Measurements from ENCODE around the gene PDE4D.
A peak's percentile ranks its signal among the peaks of the same experiment; 100 is the strongest.

PDE4D gene

GRCh38 chr5:59838067-59838466 lies 55.5 kb downstream of the PDE4D start:
- no peak for DNase-seq

DNA sequence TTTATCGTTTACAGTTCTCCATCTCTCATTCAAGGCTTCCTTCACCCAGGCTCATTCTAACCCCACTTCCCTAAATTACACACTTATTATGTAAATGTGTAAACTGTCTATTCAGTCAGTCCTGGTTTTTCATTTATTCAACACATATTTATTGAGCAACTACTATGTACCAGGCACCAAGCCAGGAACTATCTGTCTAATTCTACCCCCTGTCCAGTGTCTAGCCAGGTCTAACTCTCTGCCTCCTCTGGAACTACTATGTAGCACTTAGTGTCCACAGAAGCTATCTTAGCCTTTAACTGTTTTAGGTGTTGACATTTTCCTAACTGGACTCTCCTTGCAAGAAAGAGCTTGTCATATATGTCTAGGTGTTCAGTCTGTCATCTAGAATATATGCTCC lies 56.5 kb downstream of the PDE4D start:
- no peak for DNase-seq

DNA sequence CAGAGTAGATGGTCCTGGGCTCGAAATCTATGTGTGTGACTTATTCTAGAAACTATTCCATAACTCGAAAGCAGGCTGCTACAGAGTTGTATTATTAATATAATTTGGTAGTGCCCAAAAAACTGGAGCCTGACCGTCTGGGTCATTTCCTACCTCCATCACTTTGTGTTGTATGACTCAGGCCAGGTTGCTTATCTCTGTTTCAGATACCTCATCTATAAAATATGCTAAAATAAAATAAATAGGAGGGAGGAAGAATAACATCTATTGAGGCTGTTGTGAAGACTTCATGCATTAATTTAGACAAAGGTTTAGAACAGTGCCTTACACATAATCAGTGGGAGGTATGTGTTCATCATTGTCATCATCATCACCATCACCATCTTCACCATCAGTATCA lies 57.7 kb downstream of the PDE4D start:
- no peak for DNase-seq

DNA sequence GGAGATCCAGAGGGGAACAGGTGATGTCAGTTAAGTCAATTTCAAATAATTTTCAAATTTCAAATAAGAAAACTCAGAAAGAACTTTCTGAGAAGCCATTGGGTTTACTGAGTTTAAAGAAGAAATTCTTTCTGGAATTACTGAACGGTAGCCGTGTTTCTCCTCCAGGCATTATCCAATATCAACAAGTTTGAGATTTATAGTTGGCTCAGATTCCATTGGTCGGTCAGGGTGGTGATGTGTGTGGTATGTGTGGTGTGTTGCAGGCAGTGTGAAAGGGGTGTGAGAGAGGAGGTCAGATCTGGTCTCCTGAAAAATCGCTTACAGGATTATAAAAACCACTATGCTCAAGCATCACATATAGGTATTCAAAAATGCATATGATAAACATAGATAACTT lies 60.1 kb downstream of the PDE4D start:
- no peak for DNase-seq

- DNase-seq: no peak
Measured at GRCh38 chr5:59832577-59833301, 60.8 kb downstream of the PDE4D start.

GRCh38 chr5:59831326-59832010 lies 62.1 kb downstream of the PDE4D start:
- DNase-seq: no peak

DNA sequence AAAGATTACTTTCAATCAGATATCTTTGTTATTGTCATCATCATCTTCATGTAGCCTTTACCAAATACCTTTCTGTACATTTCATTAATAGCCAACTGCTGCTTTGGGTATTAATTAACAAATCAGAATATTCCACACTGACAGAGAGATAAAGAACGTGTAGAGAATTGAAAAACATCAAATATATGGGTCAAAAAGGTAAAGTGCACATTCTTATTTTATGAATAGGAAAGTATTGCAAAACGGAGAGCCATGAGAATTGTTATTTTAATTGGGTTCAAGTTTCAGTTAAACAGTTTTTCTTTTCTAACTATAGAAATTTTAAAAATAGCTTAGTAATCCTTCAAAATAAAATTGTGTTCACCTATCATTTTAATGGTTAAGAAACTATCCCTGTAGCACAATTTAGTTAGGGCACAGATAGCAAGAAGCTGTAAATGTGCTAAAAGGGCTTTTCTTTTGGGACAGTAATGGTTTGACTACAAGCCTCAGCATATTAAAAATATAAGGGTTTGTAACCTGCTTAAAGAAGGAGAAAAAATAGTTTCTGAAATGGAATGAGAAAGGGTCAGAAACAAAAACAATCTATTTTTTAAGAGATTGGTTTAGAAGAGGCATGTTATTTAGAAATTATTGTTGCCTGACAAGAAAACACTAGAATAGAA lies 62.9 kb downstream of the PDE4D start:
- no peak for DNase-seq

- DNase-seq: no peak
Measured at GRCh38 chr5:59829922-59830321, 63.6 kb downstream of the PDE4D start.

GRCh38 chr5:59829386-59829785 lies 64.1 kb downstream of the PDE4D start:
- no peak for DNase-seq

DNA sequence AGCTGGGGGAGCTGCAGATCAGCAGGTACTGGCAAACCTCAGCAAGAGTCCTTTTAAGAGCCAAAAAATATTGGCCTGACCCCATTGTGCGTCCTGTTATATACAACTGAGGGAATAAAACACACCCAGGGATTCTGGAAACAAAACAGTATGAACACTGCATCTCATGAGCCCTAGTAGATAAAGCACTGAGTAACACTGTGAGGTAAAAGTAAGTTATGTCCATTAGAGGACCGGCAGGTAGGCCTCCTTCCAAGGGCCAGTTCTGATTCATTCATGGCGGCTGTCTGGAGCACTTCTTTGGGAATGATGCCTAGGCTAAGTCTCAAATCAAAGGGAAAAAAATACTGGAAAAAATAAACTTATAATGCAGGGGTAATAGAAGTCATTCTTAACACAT lies 64.9 kb downstream of the PDE4D start:
- no peak for DNase-seq

GRCh38 chr5:59826996-59827395 lies 66.5 kb downstream of the PDE4D start:
- DNase-seq: no peak

DNA sequence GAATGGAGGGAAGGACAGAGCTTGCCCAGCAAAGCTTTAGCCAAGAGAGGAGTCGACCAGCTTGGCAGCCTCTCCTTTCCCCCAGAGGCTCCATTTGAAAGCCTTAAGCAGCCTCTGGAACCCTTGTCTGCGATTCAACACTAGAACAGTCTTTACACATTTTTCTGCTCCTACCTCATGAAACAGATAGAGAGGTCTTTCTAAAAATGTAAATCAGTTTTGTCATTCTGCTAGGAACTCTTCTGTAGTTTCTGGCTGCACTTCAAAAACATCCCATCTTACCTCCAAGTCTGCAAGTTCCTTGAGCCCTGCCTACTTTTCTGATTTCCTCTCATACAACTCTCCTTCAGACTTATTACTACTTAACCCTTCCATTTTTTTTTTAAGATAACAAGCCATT lies 70.1 kb downstream of the PDE4D start:
- DNase-seq: no peak

- no peak for DNase-seq
Measured at GRCh38 chr5:59819806-59820205, 73.7 kb downstream of the PDE4D start.

GRCh38 chr5:59817536-59817935 lies 76.0 kb downstream of the PDE4D start:
- no peak for DNase-seq

GRCh38 chr5:59816654-59817300 lies 76.7 kb downstream of the PDE4D start:
- DNase-seq: no peak

- DNase-seq: no peak
Measured at GRCh38 chr5:59814537-59814872, 79.0 kb downstream of the PDE4D start.

DNA sequence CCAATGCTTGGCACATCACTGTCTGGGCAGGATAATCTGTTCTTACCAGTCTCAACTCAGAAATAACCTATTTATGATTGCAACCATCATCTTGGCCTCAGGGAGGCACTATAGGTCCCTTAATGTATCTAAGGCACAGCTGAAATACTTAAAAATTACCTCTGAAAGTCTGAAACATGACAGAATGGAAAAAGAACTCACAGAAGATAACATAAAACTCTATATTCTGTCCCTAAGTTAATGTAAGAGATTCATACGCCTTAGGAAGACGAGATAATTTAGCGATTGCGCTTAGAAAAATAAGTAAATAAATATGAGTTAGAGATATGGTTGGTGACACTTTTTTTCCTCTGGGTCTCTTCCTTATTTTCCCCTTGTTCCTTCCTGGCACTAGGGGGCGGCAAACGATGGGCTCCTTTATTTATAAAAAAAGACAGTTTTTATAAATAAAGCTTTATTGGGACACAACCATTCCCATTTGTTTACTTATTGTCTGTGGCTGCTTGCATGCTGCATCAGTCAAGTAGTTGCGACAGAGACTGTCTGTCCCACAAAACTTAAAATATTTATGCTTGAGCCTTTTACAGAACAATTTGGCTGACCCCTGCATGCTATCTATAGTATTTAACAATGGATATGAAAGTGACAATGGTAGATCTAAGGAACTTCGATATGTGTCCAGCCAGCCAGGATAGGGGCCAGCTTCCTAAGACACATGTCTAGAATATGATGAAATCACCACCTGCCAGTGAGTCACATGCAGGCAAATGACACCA lies 79.6 kb downstream of the PDE4D start:
- DNase-seq: peak; percentile 20

- peak; percentile 80 for DNase-seq
Measured at GRCh38 chr5:59810041-59810440, 83.5 kb downstream of the PDE4D start.

DNA sequence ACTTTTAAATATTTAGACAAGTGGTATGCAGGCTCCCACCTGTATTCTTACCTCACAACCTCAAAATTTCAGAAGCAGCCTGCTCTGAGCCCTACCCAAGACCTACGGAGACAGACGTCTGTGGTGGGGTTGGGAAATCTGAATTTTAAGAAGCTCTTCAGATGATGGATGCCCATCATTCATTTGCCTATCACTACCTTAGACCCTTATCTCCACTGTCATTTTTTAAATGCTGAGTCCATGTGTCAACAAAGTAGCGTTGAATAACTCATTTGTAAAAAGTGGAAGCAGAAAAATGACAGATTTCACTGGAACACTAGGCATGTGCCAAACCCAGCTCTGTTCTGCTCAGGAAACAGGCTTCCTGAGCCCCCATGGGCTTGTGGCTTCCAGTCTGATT lies 85.7 kb downstream of the PDE4D start:
- no peak for DNase-seq

DNA sequence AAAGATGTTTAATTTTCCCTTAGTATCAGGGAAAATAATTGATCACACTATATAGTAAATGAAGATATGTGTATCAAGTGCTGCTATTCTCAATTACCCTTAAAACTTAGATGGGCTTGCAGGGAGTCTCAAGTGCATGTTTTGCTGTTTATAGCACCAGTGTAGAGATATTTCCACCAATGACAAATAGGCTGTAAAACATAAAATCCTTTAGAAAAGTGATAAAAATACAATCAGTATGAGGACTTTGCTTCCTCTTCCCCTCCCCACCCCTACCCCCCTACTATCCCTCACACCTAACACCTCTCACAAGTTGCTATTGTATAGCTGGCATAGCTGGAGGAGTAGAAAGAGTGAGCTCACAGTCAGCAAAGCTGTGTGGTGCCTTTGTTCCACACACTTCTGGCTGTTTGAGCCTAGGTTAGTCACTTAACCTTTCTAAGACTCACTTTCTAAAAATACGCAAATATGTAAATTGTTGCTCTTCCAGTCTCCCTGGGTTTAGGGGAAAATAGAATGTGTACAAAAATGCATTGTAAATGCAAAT lies 93.1 kb downstream of the PDE4D start:
- no peak for DNase-seq

GRCh38 chr5:59799668-59800346 lies 93.7 kb downstream of the PDE4D start:
- DNase-seq: peak; percentile 69
